C4-2B (cell line): ENCODE data around the gene ZNF723.
"Not testable (repeated sequence)": the region's sequence is repeated elsewhere in the genome, so short reads cannot be mapped to it uniquely, and the experiment has no call there.

ENCODE experiments used
- ZFX ChIP-seq: fragments of 450-650 bp; IDR thresholded peaks from 2 replicates; pipeline ENCODE4 v1.6.1; 2017
- TF ChIP-seq, protein P1 (sequence below): fragments of 450-650 bp; conservative IDR thresholded peaks from 2 replicates; pipeline ENCODE4 v1.5.1; 2017; ENCODE audit warnings: mild to moderate bottlenecking

DNA sequence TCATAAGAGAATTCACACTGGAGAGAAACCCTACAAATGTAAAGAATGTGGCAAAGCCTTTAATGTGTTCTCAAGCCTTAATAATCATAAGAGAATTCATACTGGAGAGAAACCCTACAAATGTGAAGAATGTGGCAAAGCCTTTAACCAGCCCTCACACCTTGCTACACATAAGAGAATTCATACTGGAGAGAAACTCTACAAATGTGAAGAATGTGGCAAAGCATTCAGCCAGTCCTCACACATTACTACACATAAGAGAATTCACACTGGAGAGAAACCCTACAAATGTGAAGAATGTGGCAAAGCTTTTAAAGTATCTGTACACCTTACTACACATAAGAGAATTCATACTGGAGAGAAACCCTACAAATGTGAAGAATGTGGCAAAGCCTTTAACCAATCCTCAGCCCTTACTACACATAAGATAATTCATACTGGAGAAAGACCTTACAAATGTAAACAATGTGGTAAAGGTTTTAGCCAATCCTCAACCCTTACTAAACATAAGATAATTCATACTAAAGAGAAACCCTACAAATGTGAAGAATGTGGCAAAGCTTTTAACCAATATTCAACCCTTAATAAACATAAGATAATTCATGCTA lies 25.7 kb downstream of the ZNF723 start:
- TF ChIP-seq, protein P1, sequence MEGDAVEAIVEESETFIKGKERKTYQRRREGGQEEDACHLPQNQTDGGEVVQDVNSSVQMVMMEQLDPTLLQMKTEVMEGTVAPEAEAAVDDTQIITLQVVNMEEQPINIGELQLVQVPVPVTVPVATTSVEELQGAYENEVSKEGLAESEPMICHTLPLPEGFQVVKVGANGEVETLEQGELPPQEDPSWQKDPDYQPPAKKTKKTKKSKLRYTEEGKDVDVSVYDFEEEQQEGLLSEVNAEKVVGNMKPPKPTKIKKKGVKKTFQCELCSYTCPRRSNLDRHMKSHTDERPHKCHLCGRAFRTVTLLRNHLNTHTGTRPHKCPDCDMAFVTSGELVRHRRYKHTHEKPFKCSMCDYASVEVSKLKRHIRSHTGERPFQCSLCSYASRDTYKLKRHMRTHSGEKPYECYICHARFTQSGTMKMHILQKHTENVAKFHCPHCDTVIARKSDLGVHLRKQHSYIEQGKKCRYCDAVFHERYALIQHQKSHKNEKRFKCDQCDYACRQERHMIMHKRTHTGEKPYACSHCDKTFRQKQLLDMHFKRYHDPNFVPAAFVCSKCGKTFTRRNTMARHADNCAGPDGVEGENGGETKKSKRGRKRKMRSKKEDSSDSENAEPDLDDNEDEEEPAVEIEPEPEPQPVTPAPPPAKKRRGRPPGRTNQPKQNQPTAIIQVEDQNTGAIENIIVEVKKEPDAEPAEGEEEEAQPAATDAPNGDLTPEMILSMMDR, result not testable (repeated sequence)
- TF ChIP-seq ZFX, result not testable (repeated sequence)
